Heart left ventricle (tissue), 16 donors: ENCODE results near the gene ACKR3. TPM values are rescaled to one million over a fixed set of nuclear protein-coding genes. Genes with fewer than 3 reads are reported as not detected.

ENCODE experiments used
- ATAC-seq, 4 donors: fragments of 200-7000 bp; cut with Tn5 transposase; one replicate each; pipeline ENCODE4 v1.9.1; 2020 to 2022; ENCODE audit warnings: moderate library complexity in 4 of 4, mild to moderate bottlenecking in 3 of 4, moderate number of reproducible peaks in 1 of 4
- DNase-seq, 5 donors: peaks; one replicate each; pipeline ENCODE4 v3.0.0-alpha.2; 2020
- H3K27ac ChIP-seq, 12 donors: fragments of 200-600 bp; sonication (generic) in 4 of 12; one replicate each; pipeline versions ENCODE4 v1.5.0 to v1.8.0; 2016 to 2022; ENCODE audit warnings: mild to moderate bottlenecking in 2 of 12
- H3K27me3 ChIP-seq, 9 donors: fragments of 200-600 bp; sonication (generic) in 2 of 9; one replicate each; pipeline versions ENCODE4 v1.5.1 to v1.8.0; 2016 to 2022; ENCODE audit warnings: mild to moderate bottlenecking in 3 of 9
- H3K36me3 ChIP-seq, 9 donors: fragments of 200-600 bp; sonication (generic) in 2 of 9; one replicate each; pipeline versions ENCODE4 v1.5.0 to v1.8.0; 2018 to 2022; ENCODE audit warnings: mild to moderate bottlenecking in 2 of 9
- H3K4me1 ChIP-seq, 12 donors: fragments of 200-600 bp; sonication (generic) in 4 of 12; one replicate each; pipeline versions ENCODE4 v1.5.0 to v1.8.0; 2016 to 2022; ENCODE audit warnings: mild to moderate bottlenecking in 3 of 12
- H3K4me3 ChIP-seq, 12 donors: fragments of 200-600 bp; sonication (generic) in 4 of 12; one replicate each; pipeline versions ENCODE4 v1.5.0 to v1.8.0; 2017 to 2022; ENCODE audit warnings: mild to moderate bottlenecking in 9 of 12, moderate library complexity in 4 of 12
- H3K9me3 ChIP-seq, 12 donors: fragments of 200-600 bp; sonication (generic) in 4 of 12; one replicate each; pipeline versions ENCODE4 v1.5.0 to v1.8.0; 2016 to 2022; ENCODE audit warnings: mild to moderate bottlenecking in 1 of 12
- POLR2A ChIP-seq, 2 donors: fragments of 450-650 bp; IDR thresholded peaks; one replicate each; pipeline ENCODE4 v1.6.1; 2017; ENCODE audit warnings: antibody characterized with exemption in 2 of 2, mild to moderate bottlenecking in 2 of 2, moderate library complexity in 2 of 2
- WGBS, 4 donors: extraction: QIAGEN DNeasy Blood & Tissue Kit in 2 of 4; methylation state at CpG; one replicate each; pipeline versions ENCODE4 v1.1.5 to v1.1.7; 2013 to 2018; 5-methylcytosine and 5-hydroxymethylcytosine counted together
- intact Hi-C, 10 donors: fragments of 100-400 bp; cut with DNase I; formaldehyde crosslinking; loops; one replicate each; pipeline versions ENCODE4 v1.11.1 to v1.14.2; 2022
- polyA plus RNA-seq, 2 donors: library from polyadenylated mRNA; stranded (reverse); fragments of 200-250 nt; gene quantifications; one replicate each; pipeline ENCODE4 v1.2.3, GENCODE V29; 2013
- total RNA-seq, 9 donors: library from RNA; depleted of rRNA in 2 of 9; stranded (reverse); fragments of >200 nt in 2 of 9; fragmentation: NEBNext Ultra II Directional in 3 of 9; extraction: Animal tissue kit (Norgen Biotek cat#: 25700) in 3 of 9; gene quantifications; one replicate each; pipeline versions ENCODE4 v1.1.0 to v1.2.4, GENCODE V29; 2016 to 2023
- TF ChIP-seq, protein P1 (sequence below), 12 donors: fragments of 200-600 bp; sonication (generic) in 4 of 12; IDR thresholded peaks; one replicate each; pipeline versions ENCODE4 v1.5.0 to v1.8.0; 2018 to 2022; ENCODE audit warnings: antibody characterized with exemption in 12 of 12, mild to moderate bottlenecking in 5 of 12
- donor health status: ischemic (EF 13 %, LVEDD 7.1; RV severe dilation, severe dysfunction).
- donor health status: healthy with polysubstance abuse.
- donor health status: DM: no; HTN: yes; CAD: no.
- donor health status: DM: no; HTN: no; CAD: no.
- donor health status: ischemic (EF 25% LVEDD 6.9; RV normal size, moderate dysfunction).
- donor health status: ischemic (EF 25% LVEDD 5.7; RV mildly dilated, moderate dysfunction).
- donor health status: healthy.
- donor health status: DM: yes; HTN: yes; CAD: no.
- donor health status: ischemic (EF 35%, LVEDD 5.7; RV mildly dilated, moderate dysfunction).
- donor health status: nonischemic (EF 11% LVEDD 7.7; RV severe dilation, severe dysfunction).
- donor health status: DM: yes; HTN: yes; CAD: no.
- donor health status: PGD.
- donor health status: ischemic (EF 29% LVEDD 5.4; RV normal size, mild dysfunction).
- donor health status: nonischemic (EF 23%, LVEDD 6.1; RV moderate dilation, normal function).

Gene ACKR3
- total and polyA plus RNA-seq, 11 donors = 12.8 to 56.3 (median 29.8) TPM

DNA sequence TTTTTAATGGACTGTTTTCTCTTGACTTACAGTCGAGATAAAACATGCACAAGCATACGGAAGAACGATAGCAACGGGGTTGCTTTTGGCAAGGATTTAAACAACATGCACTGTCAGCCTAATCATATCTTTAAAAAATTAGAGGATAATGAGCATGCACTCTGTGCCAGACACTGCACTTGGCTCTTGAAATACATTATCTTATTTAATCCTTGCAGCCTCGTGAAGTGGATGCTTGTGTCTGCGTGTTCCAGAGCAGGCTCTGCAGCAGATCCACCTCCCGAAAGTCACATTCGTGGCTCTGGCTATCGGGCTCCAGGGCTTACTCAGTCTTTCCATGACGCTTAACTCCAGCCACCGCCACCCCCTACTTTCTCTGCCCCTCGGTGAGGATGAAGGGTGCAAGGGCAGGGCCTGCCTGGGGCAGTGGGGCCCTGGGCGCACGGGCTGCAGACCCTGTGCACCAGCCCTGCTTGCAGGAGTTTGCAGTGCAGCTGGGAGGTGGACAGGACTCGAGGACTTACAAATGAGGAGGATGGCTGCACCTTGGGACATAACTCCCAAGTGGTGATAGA, 61.7 kb downstream of the ACKR3 start:
- ATAC-seq = peak; percentile 21 to 90 (median 86)
- TF ChIP-seq, protein P1, sequence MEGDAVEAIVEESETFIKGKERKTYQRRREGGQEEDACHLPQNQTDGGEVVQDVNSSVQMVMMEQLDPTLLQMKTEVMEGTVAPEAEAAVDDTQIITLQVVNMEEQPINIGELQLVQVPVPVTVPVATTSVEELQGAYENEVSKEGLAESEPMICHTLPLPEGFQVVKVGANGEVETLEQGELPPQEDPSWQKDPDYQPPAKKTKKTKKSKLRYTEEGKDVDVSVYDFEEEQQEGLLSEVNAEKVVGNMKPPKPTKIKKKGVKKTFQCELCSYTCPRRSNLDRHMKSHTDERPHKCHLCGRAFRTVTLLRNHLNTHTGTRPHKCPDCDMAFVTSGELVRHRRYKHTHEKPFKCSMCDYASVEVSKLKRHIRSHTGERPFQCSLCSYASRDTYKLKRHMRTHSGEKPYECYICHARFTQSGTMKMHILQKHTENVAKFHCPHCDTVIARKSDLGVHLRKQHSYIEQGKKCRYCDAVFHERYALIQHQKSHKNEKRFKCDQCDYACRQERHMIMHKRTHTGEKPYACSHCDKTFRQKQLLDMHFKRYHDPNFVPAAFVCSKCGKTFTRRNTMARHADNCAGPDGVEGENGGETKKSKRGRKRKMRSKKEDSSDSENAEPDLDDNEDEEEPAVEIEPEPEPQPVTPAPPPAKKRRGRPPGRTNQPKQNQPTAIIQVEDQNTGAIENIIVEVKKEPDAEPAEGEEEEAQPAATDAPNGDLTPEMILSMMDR (IDR thresholded peaks at IDR 0.05) = no peak
- no peak for TF ChIP-seq POLR2A (IDR thresholded peaks at IDR 0.05)
- Histone ChIP-seq H3K27me3 (no peaks in the 10 kb centered on the region), H3K9me3 (no peaks in the 10 kb centered on the region), H3K4me3 (no peak overlapping the region), H3K4me1 (peaks cover 0 to 28% (median 17%) of the 10 kb centered on the region in 12 donors), H3K27ac (peak overlapping the region in 10 of 12 donors; percentile 3 to 72 (median 40)), H3K36me3 (no peaks in the 10 kb centered on the region)
- DNase-seq = peak in 4 of 5 donors; percentile 39 to 82 (median 59)
- 37 to 49% (median 47%) methylated on average over 15 of the region's 15 CpGs for WGBS, 4 donors
- intact Hi-C loops = loop anchor here in 1 of 10 donors (1.0 to 2.0 kb wide), 2 partner anchors 28 to 63 kb away; partner anchors contain the start of gene ACKR3

DNA sequence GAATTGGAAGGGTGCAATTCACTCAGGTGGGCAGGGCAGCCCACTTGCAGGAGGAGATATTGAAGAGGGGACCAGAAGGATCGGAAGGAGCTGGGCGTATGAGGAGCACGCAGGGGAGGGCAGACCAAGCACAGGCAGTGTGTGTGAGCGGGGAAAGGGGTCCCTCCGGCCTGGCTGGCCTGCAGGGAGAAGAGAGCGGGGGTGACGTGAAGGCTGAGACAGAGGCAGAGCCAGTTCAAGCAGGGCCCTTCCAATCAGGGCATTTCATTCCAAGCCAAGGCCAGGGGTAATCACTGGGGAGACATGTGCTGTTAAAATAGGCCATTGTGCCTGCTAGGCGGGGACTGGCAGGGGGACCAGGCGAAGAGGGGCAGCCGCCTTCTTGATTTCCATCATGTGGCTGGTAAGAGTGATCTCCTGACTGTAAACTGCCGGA, 62.2 kb downstream of the ACKR3 start:
- 89 to 93% (median 91%) methylated on average over 11 of the region's 11 CpGs for WGBS, 4 donors
- intact Hi-C loops = loop anchor here in 1 of 10 donors (1.0 to 2.0 kb wide), 2 partner anchors 27 to 63 kb away; partner anchors contain the start of gene ACKR3
- Histone ChIP-seq H3K9me3 (no peaks in the 10 kb centered on the region), H3K4me1 (peaks cover 0 to 28% (median 17%) of the 10 kb centered on the region in 12 donors), H3K36me3 (no peaks in the 10 kb centered on the region), H3K27me3 (no peaks in the 10 kb centered on the region), H3K27ac (peak overlapping the region in 9 of 12 donors; percentile 21 to 62 (median 39)), H3K4me3 (no peak overlapping the region)
- DNase-seq = peak in 1 of 5 donors; percentile 19
- TF ChIP-seq, protein P1 (IDR thresholded peaks at IDR 0.05) = no peak
- no peak for TF ChIP-seq POLR2A (IDR thresholded peaks at IDR 0.05)
- peak in 1 of 4 donors; percentile 31 for ATAC-seq
